Stimulated activated CD4-positive, alpha-beta T cell treated with anti-CD3 and anti-CD28 coated beads, Interleukin-4, amount 100 ng/mL, for 1 hour (primary cell): ENCODE results near the gene DUSP8.

Experiments
- DNase-seq: peaks from one replicate; pipeline ENCODE4 v3.0.0-alpha.2; 2020

The DUSP8 gene

GRCh38 chr11:1549338-1550330 is 22.4 kb downstream of the DUSP8 start:
- no peak for DNase-seq

GRCh38 chr11:1548221-1549070 is 23.6 kb downstream of the DUSP8 start:
- DNase-seq = no peak

GRCh38 chr11:1547467-1548098 is 24.5 kb downstream of the DUSP8 start:
- DNase-seq = no peak

- peak; percentile 49 for DNase-seq
Measured at GRCh38 chr11:1546536-1547466, 25.3 kb downstream of the DUSP8 start.

GRCh38 chr11:1546077-1546535 is 26.0 kb downstream of the DUSP8 start:
- DNase-seq = no peak

- DNase-seq = no peak
Measured at GRCh38 chr11:1545432-1545831, 26.6 kb downstream of the DUSP8 start.

GRCh38 chr11:1544536-1544935 is 27.5 kb downstream of the DUSP8 start:
- no peak for DNase-seq

- no peak for DNase-seq
Measured at GRCh38 chr11:1543606-1544263, 28.3 kb downstream of the DUSP8 start.

- no peak for DNase-seq
Measured at GRCh38 chr11:1542267-1542666, 29.8 kb downstream of the DUSP8 start.

GRCh38 chr11:1541474-1542204 is 30.4 kb downstream of the DUSP8 start:
- DNase-seq = no peak

GRCh38 chr11:1540074-1540473 is 32.0 kb downstream of the DUSP8 start:
- DNase-seq = no peak

- no peak for DNase-seq
Measured at GRCh38 chr11:1538153-1538552, 33.9 kb downstream of the DUSP8 start.

- no peak for DNase-seq
Measured at GRCh38 chr11:1536065-1536843, 35.8 kb downstream of the DUSP8 start.

- no peak for DNase-seq
Measured at GRCh38 chr11:1534682-1535081, 37.4 kb downstream of the DUSP8 start.

- no peak for DNase-seq
Measured at GRCh38 chr11:1534171-1534570, 37.9 kb downstream of the DUSP8 start.

- DNase-seq = no peak
Measured at GRCh38 chr11:1533342-1533725, 38.7 kb downstream of the DUSP8 start.

- DNase-seq = no peak
Measured at GRCh38 chr11:1532606-1533341, 39.3 kb downstream of the DUSP8 start.

- no peak for DNase-seq
Measured at GRCh38 chr11:1532014-1532586, 40.0 kb downstream of the DUSP8 start.
